ENCODE results near the gene SGSM2. TPM values are rescaled to one million over a fixed set of nuclear protein-coding genes. Genes with fewer than 3 reads are reported as not detected.

The SGSM2 gene
- total and polyA plus RNA-seq, 2 of the 8 experiments (the other 6 are each of a cell fraction or from before 2014, with no cell fraction given) = 44.5 to 77.7 TPM

GRCh38 chr17:2338315-2338657, 985 bp downstream of the SGSM2 start:
- Histone ChIP-seq H3K14ac (ENCODE audit: insufficient read length) (no peak overlapping the region), H4K91ac (replicated peaks; ENCODE audit: insufficient read length, low read length) (no peak overlapping the region), H3K56ac (replicated peaks; ENCODE audit: insufficient read length, low read depth, low read length) (no peak overlapping the region), H3K27me3 (replicated peaks in 1 of 4; ENCODE audit: control insufficient read depth in 3 of 4, extremely low read depth in 1 of 4, insufficient read depth in 3 of 4, low read length in 3 of 4) (no peaks in the 10 kb centered on the region), H4K8ac (ENCODE audit: extremely low read depth, insufficient read depth, low read length) (no peak overlapping the region; the same call in 1 of the 2 replicates), H3K79me2 (ENCODE audit: control insufficient read depth in 1 of 2, insufficient read depth in 2 of 2, low read length in 2 of 2) (peaks cover 0 to 35% of the 10 kb centered on the region in 2 experiments; a peak in 2 of 4 replicates), H4K20me1 (replicated peaks in 1 of 2; ENCODE audit: control insufficient read depth in 1 of 2, insufficient read depth in 2 of 2, low read length in 2 of 2) (no peaks in the 10 kb centered on the region), H2BK20ac (ENCODE audit: low read length) (no peak overlapping the region), H2AK5ac (ENCODE audit: low read depth, low read length) (no peak overlapping the region), H2BK5ac (ENCODE audit: low read depth, low read length) (0 out of 2 replicates have a peak overlapping the region, but pooled peaks have one; percentile 66), H3K9ac (replicated peaks in 1 of 4; ENCODE audit: extremely low read depth in 1 of 4, low read depth in 3 of 4, low read length in 3 of 4) (peak overlapping the region in 1 of 4 experiments; percentile 14; a peak in 2 of 7 replicates), H3K9me3 (ENCODE audit: insufficient read depth in 2 of 2, low read depth in 1 of 2, low read length in 1 of 2) (no peaks in the 10 kb centered on the region), H3K4me1 (replicated peaks in 1 of 4; ENCODE audit: control insufficient read depth in 3 of 4, insufficient read depth in 4 of 4, low read length in 3 of 4) (peaks cover 3 to 30% (median 13%) of the 10 kb centered on the region in 4 experiments; a peak in 6 of 7 replicates), H2BK120ac (replicated peaks; ENCODE audit: low read depth, low read length) (no peak overlapping the region), H3K4me2 (ENCODE audit: insufficient read depth in 1 of 2, low read depth in 2 of 2, low read length in 2 of 2) (peak overlapping the region; percentile 85 to 99), H3K4ac (replicated peaks; ENCODE audit: insufficient read length, low read depth, low read length) (no peak overlapping the region), H2BK15ac (ENCODE audit: low read length) (peak overlapping the region; percentile 81; the same call in 1 of the 2 replicates), H3K79me1 (ENCODE audit: low read depth, low read length) (peaks cover 7% of the 10 kb centered on the region), H3K36me3 (ENCODE audit: control insufficient read depth in 2 of 4, insufficient read depth in 4 of 4, low read length in 3 of 4) (peaks cover 18 to 26% (median 21%) of the 10 kb centered on the region in 4 experiments), H3K23me2 (ENCODE audit: low read depth, low read length) (peaks cover 20% of the 10 kb centered on the region), H3K4me3 (ENCODE audit: extremely low read depth in 1 of 4, insufficient read depth in 2 of 4, low read depth in 3 of 4, low read length in 4 of 4) (peak overlapping the region; percentile 65 to 96 (median 82)), H3K23ac (ENCODE audit: insufficient read length) (no peak overlapping the region), H2AFZ (ENCODE audit: low read length) (no peak overlapping the region), H4K5ac (ENCODE audit: insufficient read length, low read depth, low read length) (peak overlapping the region; percentile 15), H3K27ac (ENCODE audit: low read depth, low read length) (no peak overlapping the region), H3K18ac (ENCODE audit: extremely low read depth, low read length) (peak overlapping the region; percentile 94), H2BK12ac (ENCODE audit: low read depth, low read length) (0 out of 2 replicates have a peak overlapping the region, but pooled peaks have one; percentile 60)
- ChIA-PET CTCF (ENCODE audit: partially characterized antibody) (interaction anchor here (1.3 to 8.2 kb wide), 6 partner anchors 9 to 285 kb away, joined by 3 to 69 read pairs (median 14); no protein-coding TSS in a partner anchor), POLR2A (ENCODE audit: partially characterized antibody) (interaction anchor here (0.8 to 10.7 kb wide), 10 partner anchors 9 to 63 kb away, joined by 3 to 148 read pairs (median 4); partner anchors contain the start of genes MNT, SMG6 and SRR)
- FAIRE-seq (peak; percentile 32), DNase-seq (ENCODE audit: low read depth in 1 of 2, low spot score in 2 of 2) (peak in 1 of 2 experiments; percentile 53)
- peak; percentile 34 for TF ChIP-seq SAP30 (IDR thresholded peaks at IDR 0.05; ENCODE audit: insufficient read depth, insufficient replicate concordance, low read length)
- TF ChIP-seq JUND (IDR thresholded peaks at IDR 0.05; ENCODE audit: low read length) = peak; percentile 77
- TF ChIP-seq SP4 (IDR thresholded peaks at IDR 0.05; ENCODE audit: low read length) = no peak
- no peak for TF ChIP-seq KDM1A (IDR thresholded peaks at IDR 0.05; ENCODE audit: borderline replicate concordance, low read length)
- no peak for TF ChIP-seq ATF3 (IDR thresholded peaks at IDR 0.05; ENCODE audit: insufficient read depth, low read depth, low read length)
- TF ChIP-seq TAF7 (optimal IDR thresholded peaks at IDR 0.05; ENCODE audit: borderline replicate concordance, low read depth, low read length) = no peak
- no peak for TF ChIP-seq E2F6 (IDR thresholded peaks at IDR 0.05)
- TF ChIP-seq JUN (IDR thresholded peaks at IDR 0.05; ENCODE audit: low read depth, low read length) = no peak
- WGBS, 2 experiments (ENCODE audit: extremely low coverage in 1 of 2, insufficient coverage in 1 of 2, insufficient read length in 1 of 2, insufficient replicate concordance in 2 of 2, low coverage in 1 of 2, low lambda C conversion rate in 2 of 2, missing lambda C conversion rate in 1 of 2) = 25% methylated on average over 5 of the region's 5 CpGs; no CpG with 5 or more reads in 1 of the 2 experiments

Measured in H1 (cell line).